GM19239 (cell line): ENCODE results near the gene GYPB.
"Not testable (repeated sequence)": the region's sequence is repeated elsewhere in the genome, so short reads cannot be mapped to it uniquely, and the experiment has no call there.

ENCODE experiments used
- DNase-seq: peaks from one replicate; pipeline ENCODE4 v3.0.0; 2011; ENCODE audit warnings: low spot score; ENCODE audit not compliant: insufficient read length
- FAIRE-seq: peaks from 2 replicates; lab custom pipeline; 2011; peaks lifted over from hg19 to GRCh38; lab: Jason Lieb, UNC

Gene GYPB

GRCh38 chr4:144017271-144017670 lies 1.9 kb downstream of the GYPB start:
- FAIRE-seq, DNase-seq: not testable (repeated sequence)

- DNase-seq, FAIRE-seq: not testable (repeated sequence)
Measured at GRCh38 chr4:144016057-144016605, 3.0 kb downstream of the GYPB start.

DNA sequence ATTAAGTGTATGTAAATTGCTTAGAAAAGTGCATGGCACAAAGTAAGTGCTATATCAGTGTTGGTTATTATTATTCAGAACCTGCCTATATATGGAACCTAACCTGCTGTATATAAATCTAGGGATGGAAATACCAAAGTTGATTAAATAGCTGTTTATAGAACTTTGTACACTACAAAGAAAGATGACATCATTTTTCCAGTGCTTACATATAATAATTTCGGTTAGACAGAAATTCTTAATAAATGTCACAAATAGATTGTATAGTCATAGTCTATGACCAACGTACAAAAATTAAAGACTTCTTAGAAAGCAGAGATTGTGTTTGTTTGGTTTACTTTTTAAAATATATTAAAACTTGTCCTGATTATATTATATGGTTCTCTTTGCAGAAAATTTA lies 4.4 kb downstream of the GYPB start:
- no peak for FAIRE-seq

DNA sequence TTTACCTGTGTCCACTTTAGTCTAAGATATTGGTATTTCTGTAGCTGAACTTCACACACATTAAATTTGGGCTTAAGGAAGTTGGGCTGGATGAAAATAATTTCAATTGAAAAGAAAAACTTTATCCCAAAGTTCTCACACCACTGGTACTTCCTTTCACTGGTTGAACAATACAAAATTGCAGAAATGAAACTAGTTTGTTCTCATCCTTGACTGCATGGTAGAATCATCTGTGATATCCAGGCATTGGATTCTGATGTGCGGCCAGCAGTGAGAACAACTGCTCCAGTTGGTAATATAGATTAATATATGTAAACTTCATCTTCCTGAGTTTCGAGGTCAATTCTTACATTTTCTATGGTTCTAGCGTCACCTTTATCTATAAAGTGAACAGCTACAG lies 10.6 kb downstream of the GYPB start:
- FAIRE-seq, DNase-seq: not testable (repeated sequence)

More for the DNA sequence above, 4.4 kb downstream of the GYPB start:
- no peak for DNase-seq

DNA sequence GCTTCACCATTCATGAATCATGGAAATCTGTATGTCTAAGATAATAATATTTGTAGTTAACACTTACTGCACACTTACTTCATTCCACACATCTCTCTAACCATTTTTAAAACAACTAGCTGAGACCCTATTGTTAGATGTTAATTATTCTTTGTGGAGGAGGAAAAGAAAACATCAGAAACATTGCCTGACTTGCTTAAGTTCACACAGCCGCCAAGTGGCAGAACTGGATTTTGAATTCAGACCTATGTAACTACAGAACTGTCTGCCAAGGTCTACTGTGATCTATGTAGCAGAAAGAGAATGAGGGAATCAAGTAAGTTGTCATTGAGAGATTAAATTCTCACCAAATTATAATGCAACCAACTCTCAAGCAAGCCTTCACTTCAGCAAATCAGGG lies 11.2 kb downstream of the GYPB start:
- not testable (repeated sequence) for DNase-seq, FAIRE-seq

GRCh38 chr4:144006200-144006803 lies 12.9 kb downstream of the GYPB start:
- not testable (repeated sequence) for FAIRE-seq, DNase-seq

- not testable (repeated sequence) for FAIRE-seq
Measured at GRCh38 chr4:144005558-144005953, 13.6 kb downstream of the GYPB start.

GRCh38 chr4:144004868-144005557 lies 14.2 kb downstream of the GYPB start:
- DNase-seq, FAIRE-seq: not testable (repeated sequence)

More at GRCh38 chr4:144005558-144005953, 13.6 kb downstream of the GYPB start:
- not testable (repeated sequence) for DNase-seq

- FAIRE-seq, DNase-seq: not testable (repeated sequence)
Measured at GRCh38 chr4:144003890-144004265, 15.3 kb downstream of the GYPB start.

DNA sequence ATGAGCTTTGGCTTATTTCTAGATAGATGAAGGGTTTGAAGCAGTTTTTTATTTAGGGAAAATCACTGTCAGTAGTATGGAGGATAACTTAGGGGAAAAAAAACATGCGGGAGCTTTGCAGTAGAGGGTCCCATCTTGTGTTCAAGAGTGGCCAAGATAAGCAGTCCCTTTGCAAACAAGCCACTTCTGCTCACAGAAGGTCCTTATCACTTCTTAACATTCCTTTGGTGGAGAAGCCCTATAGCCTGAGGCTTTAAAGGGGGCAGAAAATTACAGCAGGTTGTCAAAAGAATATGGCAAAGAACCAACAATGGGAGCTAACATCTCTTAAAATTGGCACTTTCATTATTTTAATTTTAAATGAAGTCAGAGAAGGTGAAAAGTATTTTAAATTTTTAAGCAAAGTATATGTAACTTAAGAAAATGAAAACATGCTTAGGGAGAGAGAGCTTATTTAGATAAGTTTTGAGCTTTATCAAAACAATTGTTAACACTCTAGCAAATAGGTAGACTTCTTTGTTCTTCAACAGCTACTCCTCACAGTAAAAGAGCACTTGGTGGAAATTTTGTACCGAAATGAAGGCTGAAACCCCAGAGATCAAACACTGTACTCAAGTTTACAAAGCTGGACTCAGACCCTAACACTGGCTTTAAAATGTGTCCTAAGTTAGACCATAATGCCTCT lies 15.8 kb downstream of the GYPB start:
- FAIRE-seq: not testable (repeated sequence)

DNA sequence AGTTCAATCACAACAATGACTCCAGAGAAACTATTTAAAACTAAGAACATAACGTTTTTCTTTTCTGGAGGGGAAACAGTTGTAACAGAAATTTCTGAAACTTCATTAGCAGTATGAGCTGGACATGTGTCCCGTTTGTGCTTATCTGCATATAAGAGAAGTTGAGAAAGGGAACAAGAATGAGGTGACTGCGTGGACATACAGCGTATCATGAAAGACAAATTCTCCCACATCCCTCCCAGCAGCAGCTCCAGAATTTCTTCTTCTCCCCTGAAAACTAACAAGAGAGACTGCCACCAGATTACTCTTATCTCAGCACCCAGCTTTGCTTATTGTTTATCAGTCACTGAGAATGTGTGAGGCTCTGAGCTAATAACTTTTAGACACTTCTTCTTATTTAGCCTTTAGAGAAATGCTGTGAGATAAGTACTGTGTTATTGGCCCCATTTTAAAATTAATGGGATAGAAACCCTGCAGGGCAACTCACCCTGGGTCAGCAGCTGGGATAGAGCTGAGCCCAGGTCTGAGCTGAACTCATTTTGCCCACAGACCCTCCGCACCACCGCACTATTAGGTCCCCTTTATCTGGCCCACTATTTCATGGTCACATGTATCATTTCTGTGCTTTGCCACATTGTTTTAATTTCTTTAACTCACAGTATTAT lies 18.7 kb downstream of the GYPB start:
- not testable (repeated sequence) for DNase-seq, FAIRE-seq

More for the DNA sequence above, 15.8 kb downstream of the GYPB start:
- DNase-seq: not testable (repeated sequence)

- not testable (repeated sequence) for FAIRE-seq, DNase-seq
Measured at GRCh38 chr4:143996193-143996592, 23.0 kb downstream of the GYPB start.

- not testable (repeated sequence) for DNase-seq, FAIRE-seq
Measured at GRCh38 chr4:143991761-143992160, 27.4 kb downstream of the GYPB start.

- DNase-seq, FAIRE-seq: not testable (repeated sequence)
Measured at GRCh38 chr4:143990717-143991116, 28.5 kb downstream of the GYPB start.

DNA sequence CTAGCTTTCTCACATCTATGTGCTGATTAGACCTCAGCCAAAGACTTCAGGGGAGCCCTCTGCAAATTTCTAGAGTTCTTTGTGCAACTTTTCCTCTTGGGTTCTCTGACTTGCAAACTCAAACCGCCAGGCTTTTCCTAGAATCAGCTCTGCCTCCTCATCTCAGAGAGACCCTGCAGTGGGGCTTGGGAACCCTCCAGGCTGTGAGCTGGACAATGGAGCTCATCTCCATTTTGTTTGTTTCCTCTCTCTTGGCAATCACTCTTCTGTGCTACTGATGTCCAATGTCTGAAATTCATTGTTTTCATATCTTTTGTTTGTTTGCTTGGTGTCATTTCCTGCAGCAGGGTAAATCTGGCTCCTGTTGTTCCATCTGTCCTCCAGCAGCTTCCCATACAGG lies 33.0 kb downstream of the GYPB start:
- DNase-seq: no peak
- no peak for FAIRE-seq

- DNase-seq, FAIRE-seq: not testable (repeated sequence)
Measured at GRCh38 chr4:143980776-143981175, 38.4 kb downstream of the GYPB start.

DNA sequence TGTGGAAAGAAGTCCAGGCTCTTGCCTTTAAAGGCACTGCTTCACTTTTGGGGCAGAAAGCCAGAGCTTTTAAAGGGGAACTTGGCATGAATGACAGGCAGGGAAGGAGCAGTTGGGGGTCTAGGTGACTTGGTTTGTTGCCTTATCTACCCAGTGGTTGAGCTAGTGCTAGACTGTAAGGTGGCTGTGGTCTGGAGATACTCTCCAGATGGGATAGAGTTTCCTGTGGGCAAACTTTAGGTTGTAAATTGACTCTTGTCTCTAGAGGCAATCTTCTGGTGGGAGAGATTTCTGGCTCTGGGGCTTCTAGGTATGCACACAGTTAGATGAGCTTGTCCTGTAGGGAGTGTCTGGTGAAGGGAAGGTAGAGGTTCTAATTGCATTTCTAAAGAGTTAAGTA lies 43.7 kb downstream of the GYPB start:
- not testable (repeated sequence) for DNase-seq

DNA sequence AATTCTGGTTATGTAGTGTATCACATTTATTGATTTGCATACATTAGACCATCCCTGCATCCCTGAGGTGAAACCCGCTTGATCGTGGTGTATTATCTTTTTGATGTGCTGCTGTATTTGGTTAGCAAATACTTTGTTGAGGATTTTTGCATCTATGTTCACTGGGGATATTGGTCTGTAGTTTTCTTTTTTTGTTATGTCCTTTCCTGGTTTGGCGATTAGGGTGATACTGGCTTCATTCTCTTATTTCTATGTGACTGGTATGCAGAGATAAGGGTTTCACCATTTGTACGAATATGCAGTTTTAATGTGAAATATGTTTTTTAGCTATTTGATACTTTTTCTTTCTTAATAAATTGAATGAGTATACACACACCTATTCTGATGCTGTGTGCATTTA lies 45.2 kb downstream of the GYPB start:
- not testable (repeated sequence) for FAIRE-seq, DNase-seq

More for the DNA sequence above, 43.7 kb downstream of the GYPB start:
- not testable (repeated sequence) for FAIRE-seq

- no peak for DNase-seq
- FAIRE-seq: no peak
Measured at GRCh38 chr4:143961075-143961474, 58.1 kb downstream of the GYPB start.

DNA sequence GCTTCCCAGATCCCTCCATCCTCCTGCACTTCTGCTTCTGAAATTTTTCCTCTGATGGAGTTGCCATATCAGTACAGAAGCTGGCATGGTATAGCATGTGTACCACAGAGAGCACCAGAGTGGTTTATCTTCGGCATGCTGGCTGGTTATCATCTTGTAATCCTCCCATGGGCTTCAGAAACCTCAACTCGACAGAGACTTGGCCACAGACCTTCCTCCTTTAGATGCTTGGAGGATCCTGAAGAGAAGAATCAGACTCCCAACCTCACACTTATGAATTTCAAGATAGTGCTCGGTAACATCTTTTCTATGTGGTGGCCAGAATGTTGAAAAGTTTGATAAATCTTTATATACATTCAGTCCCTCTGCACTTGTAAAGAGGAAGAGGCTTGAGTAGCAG lies 63.9 kb downstream of the GYPB start:
- not testable (repeated sequence) for DNase-seq, FAIRE-seq
